Spleen (tissue), 7 donors: Measurements from ENCODE around the gene KIFAP3.

ENCODE experiments used
- POLR2AphosphoS5 ChIP-seq, 3 donors: sonication (generic); formaldehyde crosslinking; IDR thresholded peaks; one replicate each; pipeline ENCODE4 v1.5.1; 2017; ENCODE audit warnings: antibody characterized with exemption in 3 of 3
- TF ChIP-seq, protein P1 (sequence below), 11 experiments: fragments of 200-600 bp in 7 of 11; fragments of 450-650 bp in 4 of 11; sonication (generic) in 4 of 11; IDR thresholded peaks in 8 of 11; conservative IDR thresholded peaks in 3 of 11; 1 replicate in 7 of 11; 2 replicates in 4 of 11; pipeline versions ENCODE4 v1.4.0 to v1.8.0; 2016 to 2021; ENCODE audit warnings: antibody characterized with exemption in 11 of 11, inconsistent platforms in 4 of 11, mild to moderate bottlenecking in 1 of 11
- donor health status: DM: no; HTN: no; CAD: no; lungs with moderate emphysema.
- donor health status: DM: no; HTN: no; CAD: no.
- donor health status: DM: no; HTN: no; CAD: no.

DNA sequence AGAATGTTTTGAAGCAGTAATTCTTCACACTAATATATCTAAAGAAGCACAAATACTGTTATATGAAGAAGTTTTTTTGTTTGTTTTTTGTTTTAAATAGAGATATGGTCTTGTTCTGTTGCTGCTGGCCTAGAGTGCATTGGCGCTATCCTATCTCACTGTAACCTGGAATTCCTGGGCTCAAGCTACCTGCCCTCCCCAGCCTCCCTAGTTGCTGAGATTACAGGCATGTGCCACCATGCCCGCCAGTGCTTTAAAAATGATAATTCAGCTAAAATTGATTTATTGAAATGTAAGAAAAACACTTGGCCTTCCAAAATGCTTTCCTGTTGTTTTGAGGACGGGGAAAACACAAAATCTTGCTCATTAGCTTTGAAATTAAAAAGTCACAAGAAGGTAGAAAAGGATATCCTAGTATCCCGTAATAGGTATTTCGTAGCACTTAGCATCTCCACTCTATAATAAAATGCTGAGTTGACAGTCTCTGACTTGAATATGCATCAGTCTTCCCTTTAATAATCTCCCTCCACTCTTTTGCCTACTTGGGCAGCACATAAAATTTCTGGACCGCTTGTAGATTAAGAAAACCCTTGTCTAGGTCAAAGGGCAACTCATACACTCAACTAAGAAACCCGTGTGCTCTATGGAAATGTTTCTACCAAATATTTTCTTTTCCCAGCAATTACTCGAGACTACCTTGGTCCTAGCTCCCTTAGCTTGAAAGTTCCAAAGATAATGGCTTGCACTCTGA is 182.1 kb downstream of the KIFAP3 start:
- TF ChIP-seq, protein P1, sequence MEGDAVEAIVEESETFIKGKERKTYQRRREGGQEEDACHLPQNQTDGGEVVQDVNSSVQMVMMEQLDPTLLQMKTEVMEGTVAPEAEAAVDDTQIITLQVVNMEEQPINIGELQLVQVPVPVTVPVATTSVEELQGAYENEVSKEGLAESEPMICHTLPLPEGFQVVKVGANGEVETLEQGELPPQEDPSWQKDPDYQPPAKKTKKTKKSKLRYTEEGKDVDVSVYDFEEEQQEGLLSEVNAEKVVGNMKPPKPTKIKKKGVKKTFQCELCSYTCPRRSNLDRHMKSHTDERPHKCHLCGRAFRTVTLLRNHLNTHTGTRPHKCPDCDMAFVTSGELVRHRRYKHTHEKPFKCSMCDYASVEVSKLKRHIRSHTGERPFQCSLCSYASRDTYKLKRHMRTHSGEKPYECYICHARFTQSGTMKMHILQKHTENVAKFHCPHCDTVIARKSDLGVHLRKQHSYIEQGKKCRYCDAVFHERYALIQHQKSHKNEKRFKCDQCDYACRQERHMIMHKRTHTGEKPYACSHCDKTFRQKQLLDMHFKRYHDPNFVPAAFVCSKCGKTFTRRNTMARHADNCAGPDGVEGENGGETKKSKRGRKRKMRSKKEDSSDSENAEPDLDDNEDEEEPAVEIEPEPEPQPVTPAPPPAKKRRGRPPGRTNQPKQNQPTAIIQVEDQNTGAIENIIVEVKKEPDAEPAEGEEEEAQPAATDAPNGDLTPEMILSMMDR (IDR thresholded peaks at IDR 0.05 in 8 of 11, conservative IDR thresholded peaks at IDR 0.05 in 3 of 11), result no peak
- no peak for TF ChIP-seq POLR2AphosphoS5 (IDR thresholded peaks at IDR 0.05)
